C4-2B (cell line): ENCODE results near the gene FA2H.

Experiments used
- H3K27ac ChIP-seq: fragments of 450-650 bp; 2 replicates; pipeline ENCODE4 v1.5.1; 2017
- CTCF ChIP-seq: fragments of 450-650 bp; conservative IDR thresholded peaks from 2 replicates; pipeline ENCODE4 v1.5.1; 2017; ENCODE audit warnings: mild to moderate bottlenecking
- ZFX ChIP-seq: fragments of 450-650 bp; IDR thresholded peaks from 2 replicates; pipeline ENCODE4 v1.6.1; 2017

The FA2H gene

GRCh38 chr16:74748616-74749026 lies 26.0 kb downstream of the FA2H start:
- TF ChIP-seq ZFX = no peak
- TF ChIP-seq CTCF = no peak
- H3K27ac ChIP-seq = no peak overlapping the region

GRCh38 chr16:74747716-74748615 lies 26.7 kb downstream of the FA2H start:
- TF ChIP-seq ZFX (no peak), CTCF (no peak)

GRCh38 chr16:74745926-74746325 lies 28.7 kb downstream of the FA2H start:
- no peak overlapping the region for H3K27ac ChIP-seq
- no peak for TF ChIP-seq ZFX
- TF ChIP-seq CTCF = no peak

More at GRCh38 chr16:74747716-74748615, 26.7 kb downstream of the FA2H start:
- no peak overlapping the region for H3K27ac ChIP-seq

- peak overlapping the region; percentile 81 for H3K27ac ChIP-seq
- TF ChIP-seq CTCF (no peak), ZFX (no peak)
These were observed 29.5 kb downstream of the FA2H start for GRCh38 chr16:74745109-74745615.

- H3K27ac ChIP-seq = peak overlapping the region; percentile 81
- TF ChIP-seq ZFX = no peak
- no peak for TF ChIP-seq CTCF
These were observed 30.1 kb downstream of the FA2H start for GRCh38 chr16:74744566-74744965.

GRCh38 chr16:74743668-74744299 lies 30.8 kb downstream of the FA2H start:
- TF ChIP-seq ZFX = no peak
- no peak for TF ChIP-seq CTCF
- H3K27ac ChIP-seq = peak overlapping the region; percentile 81

GRCh38 chr16:74743045-74743667 lies 31.5 kb downstream of the FA2H start:
- H3K27ac ChIP-seq = peak overlapping the region; percentile 81
- TF ChIP-seq ZFX = no peak
- no peak for TF ChIP-seq CTCF
